HFFc6 (cell line): ENCODE measurements around the gene HLA-DRA. TPM values are rescaled to one million over a fixed set of nuclear protein-coding genes. Genes with fewer than 3 reads are reported as not detected.

Experiments
- DNase-seq: peaks from one replicate; pipeline ENCODE4 v3.0.0-alpha.2; 2018
- H3K27ac Mint-ChIP-seq: 2 replicates; pipeline ENCODE4 v1.8.0; 2020; ENCODE audit warnings: mild to moderate bottlenecking, mixed read lengths
- H3K27me3 Mint-ChIP-seq: 2 replicates; pipeline ENCODE4 v1.8.0; 2021; ENCODE audit warnings: mild to moderate bottlenecking, moderate library complexity, mixed read lengths; ENCODE audit not compliant: insufficient read depth
- H3K36me3 Mint-ChIP-seq: 2 replicates; pipeline ENCODE4 v1.8.0; 2021; ENCODE audit warnings: low read depth, mixed read lengths
- H3K4me1 Mint-ChIP-seq: 2 replicates; pipeline ENCODE4 v1.8.0; 2020; ENCODE audit warnings: low read depth, mixed read lengths
- H3K4me3 Mint-ChIP-seq: 2 replicates; pipeline ENCODE4 v1.8.0; 2020; ENCODE audit warnings: mild to moderate bottlenecking, moderate library complexity, mixed read lengths
- H3K9me3 Mint-ChIP-seq: 2 replicates; pipeline ENCODE4 v1.8.0; 2020; ENCODE audit warnings: mild to moderate bottlenecking, mixed read lengths
- CTCF ChIP-seq: fragments of 200-600 bp; sonication (generic); IDR thresholded peaks from 2 replicates; pipeline ENCODE4 v1.5.0; 2021; ENCODE audit warnings: antibody characterized with exemption, mild to moderate bottlenecking
- total RNA-seq, 6 experiments: library from RNA; stranded (reverse); fragmentation: NEBNext Ultra II Directional; extraction: Animal tissue kit (Norgen Biotek cat#: 25700); gene quantifications; 2 replicates in 1 of 6; 3 replicates in 5 of 6; pipeline ENCODE4 v1.2.3, GENCODE V29; 2021

The HLA-DRA gene
- total RNA-seq, 6 experiments from 2014 or later: not detected

GRCh38 chr6:32483968-32484613 lies 44.4 kb downstream of the HLA-DRA start:
- DNase-seq: no peak
- Mint-ChIP-seq H3K4me1 (no peaks in the 10 kb centered on the region), H3K9me3 (no peaks in the 10 kb centered on the region), H3K36me3 (no peaks in the 10 kb centered on the region), H3K27me3 (peaks cover 11% of the 10 kb centered on the region), H3K27ac (no peak overlapping the region), H3K4me3 (no peak overlapping the region)
- TF ChIP-seq CTCF: no peak

GRCh38 chr6:32484614-32484998 lies 44.9 kb downstream of the HLA-DRA start:
- TF ChIP-seq CTCF: no peak
- Mint-ChIP-seq H3K4me3 (no peak overlapping the region), H3K9me3 (no peaks in the 10 kb centered on the region), H3K4me1 (no peaks in the 10 kb centered on the region), H3K27me3 (peaks cover 10% of the 10 kb centered on the region), H3K27ac (no peak overlapping the region), H3K36me3 (no peaks in the 10 kb centered on the region)
- no peak for DNase-seq

- Mint-ChIP-seq H3K27ac (no peak overlapping the region), H3K4me3 (no peak overlapping the region), H3K4me1 (no peaks in the 10 kb centered on the region), H3K9me3 (no peaks in the 10 kb centered on the region), H3K27me3 (peaks cover 5% of the 10 kb centered on the region), H3K36me3 (no peaks in the 10 kb centered on the region)
- DNase-seq: no peak
- no peak for TF ChIP-seq CTCF
These were observed 48.4 kb downstream of the HLA-DRA start for GRCh38 chr6:32488083-32488482.

GRCh38 chr6:32491700-32492099 lies 52.0 kb downstream of the HLA-DRA start:
- H3K27ac Mint-ChIP-seq: no peak overlapping the region
- H3K4me1 Mint-ChIP-seq: no peaks in the 10 kb centered on the region
- no peaks in the 10 kb centered on the region for H3K36me3 Mint-ChIP-seq
- no peaks in the 10 kb centered on the region for H3K27me3 Mint-ChIP-seq
- no peak for TF ChIP-seq CTCF
- no peak for DNase-seq
- no peak overlapping the region for H3K4me3 Mint-ChIP-seq
- H3K9me3 Mint-ChIP-seq: no peaks in the 10 kb centered on the region

GRCh38 chr6:32492351-32492750 lies 52.7 kb downstream of the HLA-DRA start:
- no peaks in the 10 kb centered on the region for H3K27me3 Mint-ChIP-seq
- TF ChIP-seq CTCF: no peak
- no peak overlapping the region for H3K27ac Mint-ChIP-seq

More at GRCh38 chr6:32492351-32492750, 52.7 kb downstream of the HLA-DRA start:
- no peaks in the 10 kb centered on the region for H3K9me3 Mint-ChIP-seq
- no peak overlapping the region for H3K4me3 Mint-ChIP-seq
- no peak for DNase-seq
- H3K4me1 Mint-ChIP-seq: no peaks in the 10 kb centered on the region
- no peaks in the 10 kb centered on the region for H3K36me3 Mint-ChIP-seq

Other genes with a start within 250 kb of the HLA-DRA start
- 10 to 100 TPM; 50.7 to 61.4 (median 56.2) TPM for gene PBX2, start 249.7 kb upstream of the HLA-DRA start, total RNA-seq
- 10 to 100 TPM in 1 of 6 experiments, 1 to 10 TPM in 5; 4.0 to 10.1 (median 7.6) TPM for gene GPSM3, start 247.2 kb upstream of the HLA-DRA start, total RNA-seq
- gene NOTCH4, start 215.8 kb upstream of the HLA-DRA start, total RNA-seq: under 1 TPM; 0.29 to 0.68 (median 0.48) TPM
- not detected for gene TSBP1, start 68.0 kb upstream of the HLA-DRA start, total RNA-seq
- gene BTNL2, start 32.7 kb upstream of the HLA-DRA start, total RNA-seq: not detected
- not detected for gene HLA-DRB5, start 90.4 kb downstream of the HLA-DRA start, total RNA-seq
- not detected for gene HLA-DRB1, start 150.0 kb downstream of the HLA-DRA start, total RNA-seq
- gene HLA-DQA1, start 197.5 kb downstream of the HLA-DRA start, total RNA-seq: not detected
- not detected for gene HLA-DQB1, start 226.8 kb downstream of the HLA-DRA start, total RNA-seq